Activated CD4-positive, alpha-beta T cell treated with anti-CD3 and anti-CD28 coated beads for 1 hour (primary cell): Measurements from ENCODE around the gene C9.
"Not testable (repeated sequence)": the region's sequence is repeated elsewhere in the genome, so short reads cannot be mapped to it uniquely, and the experiment has no call there.

Experiments
- DNase-seq: peaks from one replicate; pipeline ENCODE4 v3.0.0-alpha.2; 2020

Gene C9

GRCh38 chr5:39255406-39255805 is 108.9 kb downstream of the C9 start:
- DNase-seq: no peak

- no peak for DNase-seq
Measured at GRCh38 chr5:39254671-39255070, 109.6 kb downstream of the C9 start.

GRCh38 chr5:39253196-39253595 is 111.1 kb downstream of the C9 start:
- DNase-seq: no peak

GRCh38 chr5:39249564-39250274 is 114.6 kb downstream of the C9 start:
- DNase-seq: no peak

- no peak for DNase-seq
Measured at GRCh38 chr5:39249069-39249468, 115.2 kb downstream of the C9 start.

GRCh38 chr5:39240750-39241149 is 123.5 kb downstream of the C9 start:
- DNase-seq: no peak

GRCh38 chr5:39238366-39239105 is 125.8 kb downstream of the C9 start:
- no peak for DNase-seq

- DNase-seq: no peak
Measured at GRCh38 chr5:39236718-39237117, 127.6 kb downstream of the C9 start.

- DNase-seq: no peak
Measured at GRCh38 chr5:39235648-39236047, 128.6 kb downstream of the C9 start.

GRCh38 chr5:39234494-39234893 is 129.8 kb downstream of the C9 start:
- not testable (repeated sequence) for DNase-seq
